Activated naive CD4-positive, alpha-beta T cell treated with Interleukin-2 at 50 U/mL for 16 hours (primary cell): Measurements from ENCODE around the gene KANK4.

Experiments
- DNase-seq: peaks from one replicate; pipeline ENCODE4 v3.0.0-alpha.2; 2020

The KANK4 gene

GRCh38 chr1:62304515-62304914, 14.7 kb downstream of the KANK4 start:
- DNase-seq, result no peak

- DNase-seq, result no peak
These were observed 17.4 kb downstream of the KANK4 start for GRCh38 chr1:62301726-62302390.

GRCh38 chr1:62299426-62300200, 19.6 kb downstream of the KANK4 start:
- no peak for DNase-seq

- no peak for DNase-seq
These were observed 23.2 kb downstream of the KANK4 start for GRCh38 chr1:62295921-62296491.

GRCh38 chr1:62294261-62294660, 25.0 kb downstream of the KANK4 start:
- no peak for DNase-seq

GRCh38 chr1:62288662-62289061, 30.6 kb downstream of the KANK4 start:
- DNase-seq, result no peak

- DNase-seq, result no peak
These were observed 31.0 kb downstream of the KANK4 start for GRCh38 chr1:62288224-62288623.

- no peak for DNase-seq
These were observed 32.4 kb downstream of the KANK4 start for GRCh38 chr1:62286786-62287224.

GRCh38 chr1:62285984-62286785, 33.0 kb downstream of the KANK4 start:
- no peak for DNase-seq

- DNase-seq, result no peak
These were observed 33.8 kb downstream of the KANK4 start for GRCh38 chr1:62285440-62285839.

- DNase-seq, result no peak
These were observed 35.2 kb downstream of the KANK4 start for GRCh38 chr1:62283986-62284385.

- no peak for DNase-seq
These were observed 36.1 kb downstream of the KANK4 start for GRCh38 chr1:62282909-62283755.

- DNase-seq, result no peak
These were observed 37.2 kb downstream of the KANK4 start for GRCh38 chr1:62281922-62282555.

- DNase-seq, result no peak
These were observed 38.2 kb downstream of the KANK4 start for GRCh38 chr1:62280960-62281465.

GRCh38 chr1:62280150-62280549, 39.1 kb downstream of the KANK4 start:
- no peak for DNase-seq

- no peak for DNase-seq
These were observed 42.4 kb downstream of the KANK4 start for GRCh38 chr1:62276791-62277190.

- no peak for DNase-seq
These were observed 44.4 kb downstream of the KANK4 start for GRCh38 chr1:62274496-62275485.

GRCh38 chr1:62273953-62274352, 45.3 kb downstream of the KANK4 start:
- DNase-seq, result no peak

- peak; percentile 33 for DNase-seq
These were observed 47.1 kb downstream of the KANK4 start for GRCh38 chr1:62271948-62272728.
